WTC11 (cell line): ENCODE results near the gene PRKCZ.

Experiments used
- ATF2 ChIP-seq: sonication (generic); formaldehyde crosslinking; IDR thresholded peaks from 2 replicates; pipeline ENCODE4 v1.8.1; 2022; ENCODE audit warnings: low read depth, missing genetic modification reagents, borderline replicate concordance
- MYBL2 ChIP-seq: sonication (generic); formaldehyde crosslinking; IDR thresholded peaks from 2 replicates; pipeline ENCODE4 v1.8.1; 2023; ENCODE audit warnings: mild to moderate bottlenecking, moderate library complexity, missing genetic modification reagents

- TF ChIP-seq MYBL2 (CRISPR knock-in tag) (no peak), ATF2 (CRISPR knock-in tag) (no peak)
These were observed 29.3 kb downstream of the PRKCZ start for GRCh38 chr1:2079396-2080085.
